HUES6 (cell line): Measurements from ENCODE around the gene CCNYL1.

Source experiments
- H3K27ac ChIP-seq: 2 replicates; pipeline ENCODE4 v1.7.0; 2013; ENCODE audit warnings: low read depth, mild to moderate bottlenecking, low read length, inconsistent platforms
- H3K27me3 ChIP-seq: 2 replicates; pipeline ENCODE4 v1.6.1; 2013; ENCODE audit warnings: low read length; ENCODE audit not compliant: control insufficient read depth, insufficient read depth
- H3K36me3 ChIP-seq: 2 replicates; pipeline ENCODE4 v1.6.1; 2013; ENCODE audit warnings: low read length; ENCODE audit not compliant: control insufficient read depth, insufficient read depth
- H3K4me1 ChIP-seq: 2 replicates; pipeline ENCODE4 v1.6.1; 2013; ENCODE audit warnings: low read length; ENCODE audit not compliant: control insufficient read depth, insufficient read depth
- H3K4me3 ChIP-seq: 2 replicates; pipeline ENCODE4 v1.5.1; 2013; ENCODE audit warnings: low read depth, low read length
- H3K9ac ChIP-seq: one replicate; pipeline ENCODE4 v1.6.1; 2013; ENCODE audit warnings: mild to moderate bottlenecking, low read length
- H3K9me3 ChIP-seq: 2 replicates; pipeline ENCODE4 v1.6.1; 2013; ENCODE audit warnings: low read depth, low read length; ENCODE audit not compliant: control insufficient read depth, insufficient read depth

CCNYL1 gene

GRCh38 chr2:207775473-207775872, 64.0 kb downstream of the CCNYL1 start:
- Histone ChIP-seq H3K9me3 (no peaks in the 10 kb centered on the region), H3K4me1 (peaks cover 34% of the 10 kb centered on the region), H3K27me3 (peaks cover 10% of the 10 kb centered on the region; the same call in 1 of the 2 replicates), H3K4me3 (no peak overlapping the region), H3K9ac (no peak overlapping the region), H3K36me3 (no peaks in the 10 kb centered on the region), H3K27ac (no peak overlapping the region)

DNA sequence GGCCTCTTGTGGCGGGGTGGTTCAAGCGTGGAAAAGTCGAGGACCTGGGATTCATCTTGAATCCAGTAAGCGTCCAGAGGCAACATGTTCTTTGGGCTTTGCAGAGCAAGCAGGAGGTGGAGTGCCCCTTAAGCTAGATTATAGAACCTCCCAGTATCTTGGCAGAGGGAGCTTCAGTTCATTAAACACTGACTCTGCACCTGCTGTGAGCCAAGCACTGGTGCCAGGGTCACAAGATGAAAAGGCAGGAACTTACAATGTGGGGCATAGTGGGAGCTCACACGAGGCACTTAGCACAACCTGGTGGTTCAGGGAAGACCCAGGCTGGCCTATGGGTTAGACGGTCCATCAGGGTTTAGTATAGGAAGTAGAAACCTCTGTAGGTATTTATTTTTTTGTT, 65.7 kb downstream of the CCNYL1 start:
- no peak overlapping the region for H3K27ac ChIP-seq
- H3K4me1 ChIP-seq, result peaks cover 22% of the 10 kb centered on the region
- H3K4me3 ChIP-seq, result no peak overlapping the region
- no peak overlapping the region for H3K9ac ChIP-seq
- H3K36me3 ChIP-seq, result no peaks in the 10 kb centered on the region
- no peaks in the 10 kb centered on the region for H3K9me3 ChIP-seq
- no peaks in the 10 kb centered on the region for H3K27me3 ChIP-seq

- no peak overlapping the region for H3K9ac ChIP-seq
- H3K36me3 ChIP-seq, result no peaks in the 10 kb centered on the region
- H3K4me3 ChIP-seq, result no peak overlapping the region
- H3K4me1 ChIP-seq, result peaks cover 17% of the 10 kb centered on the region
- no peaks in the 10 kb centered on the region for H3K9me3 ChIP-seq
- H3K27ac ChIP-seq, result no peak overlapping the region
- H3K27me3 ChIP-seq, result no peaks in the 10 kb centered on the region
These were observed 67.0 kb downstream of the CCNYL1 start for GRCh38 chr2:207778298-207778882.

DNA sequence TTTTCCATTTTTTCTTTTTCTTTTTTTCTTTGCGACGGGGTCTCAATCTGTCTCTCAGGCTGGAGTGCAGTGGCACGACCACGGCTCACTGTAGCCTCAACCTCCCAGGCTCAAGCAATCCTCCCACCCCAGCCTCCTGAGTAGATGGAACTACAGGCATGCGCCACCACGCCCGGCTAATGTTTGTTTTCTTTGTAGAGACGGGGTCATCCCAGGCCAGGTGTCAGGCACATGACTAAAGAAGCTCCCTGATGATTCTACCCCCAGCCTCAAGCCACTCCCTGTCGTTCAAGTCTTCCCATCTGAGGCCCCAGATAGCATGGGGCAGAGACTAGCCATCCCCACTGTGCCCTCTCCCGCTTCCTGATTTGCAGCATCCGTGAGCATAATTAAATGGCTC, 68.1 kb downstream of the CCNYL1 start:
- H3K27me3 ChIP-seq, result no peaks in the 10 kb centered on the region
- no peak overlapping the region for H3K9ac ChIP-seq
- peaks cover 17% of the 10 kb centered on the region for H3K4me1 ChIP-seq
- H3K4me3 ChIP-seq, result no peak overlapping the region
- no peaks in the 10 kb centered on the region for H3K9me3 ChIP-seq
- H3K27ac ChIP-seq, result no peak overlapping the region
- no peaks in the 10 kb centered on the region for H3K36me3 ChIP-seq

DNA sequence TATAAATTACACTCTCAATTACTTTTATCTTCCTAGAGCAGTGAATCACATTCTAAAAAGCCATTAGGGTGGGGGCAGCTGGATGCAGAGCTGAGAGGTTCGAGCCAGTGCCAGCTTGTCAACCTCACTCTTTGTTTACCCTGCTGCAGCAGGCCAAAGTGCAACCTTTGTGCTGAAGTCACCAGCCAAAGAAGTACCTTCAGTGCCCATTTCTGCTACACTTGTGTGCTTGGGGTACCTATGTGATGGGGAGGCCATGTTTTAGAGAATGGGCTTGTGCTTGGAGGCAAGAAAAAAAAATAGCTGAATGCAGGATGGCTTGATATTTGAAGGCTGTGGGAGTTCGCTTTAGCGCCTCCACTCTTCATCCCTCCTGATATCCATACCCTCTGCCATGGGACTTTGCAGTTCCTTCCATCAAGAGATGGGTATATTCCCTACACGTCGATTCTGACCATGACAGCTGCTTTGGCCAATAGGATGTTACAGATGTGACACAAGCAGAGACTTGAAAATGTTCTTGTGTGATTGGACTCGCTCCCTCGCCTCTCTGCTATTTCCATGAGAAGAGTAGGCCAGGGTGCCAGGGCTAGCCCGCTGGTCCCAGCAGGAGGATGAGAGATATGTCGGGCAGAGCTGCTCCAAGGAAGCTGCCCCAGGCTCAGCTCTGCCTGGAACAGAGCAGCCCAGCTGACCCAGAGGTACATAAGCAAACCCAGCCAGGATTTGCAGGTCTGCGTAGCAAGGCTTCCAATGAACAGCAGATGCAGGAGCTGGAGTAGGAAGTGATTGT, 71.0 kb downstream of the CCNYL1 start:
- Histone ChIP-seq H3K9me3 (no peaks in the 10 kb centered on the region), H3K36me3 (no peaks in the 10 kb centered on the region), H3K4me3 (no peak overlapping the region), H3K27me3 (no peaks in the 10 kb centered on the region), H3K4me1 (peaks cover 9% of the 10 kb centered on the region), H3K27ac (no peak overlapping the region), H3K9ac (no peak overlapping the region)

DNA sequence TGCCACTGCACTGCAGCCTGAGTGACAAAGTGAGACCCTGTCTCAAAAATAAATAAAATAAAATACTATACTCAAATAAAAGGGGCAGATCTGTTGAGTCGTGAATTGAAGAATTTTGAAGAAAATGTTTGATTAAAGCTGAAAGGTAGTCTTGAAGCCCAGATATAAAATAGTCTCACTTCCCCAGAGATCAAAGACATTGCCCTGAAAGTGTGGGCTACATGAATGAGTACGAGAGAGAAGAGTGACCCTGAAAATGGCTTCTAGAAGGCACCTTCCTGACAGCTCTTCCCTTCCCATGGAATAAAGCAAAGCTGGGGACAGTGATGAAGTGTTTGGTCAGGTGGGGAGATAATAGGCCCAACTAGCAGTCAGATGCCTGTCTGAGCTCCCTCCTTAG, 72.1 kb downstream of the CCNYL1 start:
- Histone ChIP-seq H3K4me1 (peaks cover 9% of the 10 kb centered on the region), H3K4me3 (no peak overlapping the region), H3K9me3 (no peaks in the 10 kb centered on the region), H3K9ac (no peak overlapping the region), H3K27me3 (no peaks in the 10 kb centered on the region), H3K36me3 (no peaks in the 10 kb centered on the region), H3K27ac (no peak overlapping the region)

DNA sequence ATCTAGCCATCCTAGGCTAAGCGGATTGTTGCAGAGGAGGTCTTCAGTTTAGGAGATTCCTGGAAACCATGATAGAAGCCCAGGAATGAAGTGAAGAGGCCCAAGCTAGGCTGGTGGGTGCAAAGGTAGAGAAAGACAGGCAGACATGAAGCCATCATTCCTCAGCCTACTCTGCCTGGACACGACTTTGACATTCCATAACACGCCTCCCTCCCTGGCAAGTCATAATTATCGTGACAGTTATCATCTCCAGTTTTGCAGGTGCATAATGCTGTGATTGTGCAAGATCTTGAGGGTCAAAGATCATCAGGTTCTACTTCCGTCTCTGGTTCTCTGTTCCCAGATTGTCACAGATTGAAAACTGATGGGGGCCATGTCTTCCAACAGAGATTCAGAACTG, 73.5 kb downstream of the CCNYL1 start:
- H3K9ac ChIP-seq, result no peak overlapping the region
- H3K27me3 ChIP-seq, result no peaks in the 10 kb centered on the region
- H3K27ac ChIP-seq, result no peak overlapping the region
- peaks cover 4% of the 10 kb centered on the region for H3K4me1 ChIP-seq
- H3K9me3 ChIP-seq, result no peaks in the 10 kb centered on the region
- H3K36me3 ChIP-seq, result no peaks in the 10 kb centered on the region
- H3K4me3 ChIP-seq, result no peak overlapping the region

- H3K27ac ChIP-seq, result no peak overlapping the region
- no peaks in the 10 kb centered on the region for H3K9me3 ChIP-seq
- no peaks in the 10 kb centered on the region for H3K36me3 ChIP-seq
- H3K4me3 ChIP-seq, result no peak overlapping the region
- H3K4me1 ChIP-seq, result peaks cover 14% of the 10 kb centered on the region
- no peaks in the 10 kb centered on the region for H3K27me3 ChIP-seq
- H3K9ac ChIP-seq, result no peak overlapping the region
These were observed 75.6 kb downstream of the CCNYL1 start for GRCh38 chr2:207787017-207787416.

DNA sequence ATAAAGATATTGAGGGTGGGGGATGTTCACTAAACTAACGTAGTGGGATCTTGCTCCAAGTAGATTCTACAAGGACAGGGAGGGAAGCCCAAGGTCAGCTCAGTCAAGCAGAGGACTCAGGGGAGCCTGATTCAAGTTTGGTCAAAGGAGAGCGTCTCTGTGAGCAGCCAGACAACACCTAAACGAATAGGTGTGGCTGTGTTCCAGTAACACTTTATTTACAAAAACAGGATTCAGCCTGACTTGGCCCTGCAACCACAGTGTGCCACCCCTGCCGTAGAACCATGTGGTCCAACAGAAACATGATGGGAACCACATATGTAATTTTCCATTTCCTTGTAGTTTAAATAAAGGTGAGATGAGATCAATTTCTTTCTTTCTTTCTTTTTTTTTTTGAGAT, 76.4 kb downstream of the CCNYL1 start:
- Histone ChIP-seq H3K4me1 (peaks cover 16% of the 10 kb centered on the region), H3K36me3 (no peaks in the 10 kb centered on the region), H3K4me3 (no peak overlapping the region), H3K9ac (no peak overlapping the region), H3K9me3 (no peaks in the 10 kb centered on the region), H3K27me3 (no peaks in the 10 kb centered on the region), H3K27ac (no peak overlapping the region)

DNA sequence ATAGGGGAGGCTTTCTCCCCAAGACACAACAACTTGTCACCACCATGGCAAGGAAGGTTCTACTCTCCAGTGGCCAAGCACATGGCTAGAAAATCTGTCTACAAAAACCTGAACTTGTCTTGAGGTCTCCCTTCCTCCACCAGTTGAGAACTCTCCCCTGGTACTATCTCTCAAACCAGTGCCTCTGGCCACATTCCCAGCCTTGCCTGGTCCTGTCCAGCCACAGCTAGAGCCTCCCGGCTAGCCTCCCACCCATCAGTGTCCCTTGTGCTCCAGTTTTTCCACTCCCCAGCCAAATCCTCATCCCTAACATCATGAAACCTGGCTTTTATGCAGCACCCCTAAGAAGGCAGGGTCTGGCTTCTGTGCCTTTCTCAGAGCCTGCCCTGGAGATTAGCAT, 79.5 kb downstream of the CCNYL1 start:
- H3K27me3 ChIP-seq, result no peaks in the 10 kb centered on the region
- H3K27ac ChIP-seq, result no peak overlapping the region
- H3K4me1 ChIP-seq, result peaks cover 16% of the 10 kb centered on the region
- no peaks in the 10 kb centered on the region for H3K9me3 ChIP-seq
- H3K4me3 ChIP-seq, result no peak overlapping the region
- no peaks in the 10 kb centered on the region for H3K36me3 ChIP-seq
- H3K9ac ChIP-seq, result no peak overlapping the region

DNA sequence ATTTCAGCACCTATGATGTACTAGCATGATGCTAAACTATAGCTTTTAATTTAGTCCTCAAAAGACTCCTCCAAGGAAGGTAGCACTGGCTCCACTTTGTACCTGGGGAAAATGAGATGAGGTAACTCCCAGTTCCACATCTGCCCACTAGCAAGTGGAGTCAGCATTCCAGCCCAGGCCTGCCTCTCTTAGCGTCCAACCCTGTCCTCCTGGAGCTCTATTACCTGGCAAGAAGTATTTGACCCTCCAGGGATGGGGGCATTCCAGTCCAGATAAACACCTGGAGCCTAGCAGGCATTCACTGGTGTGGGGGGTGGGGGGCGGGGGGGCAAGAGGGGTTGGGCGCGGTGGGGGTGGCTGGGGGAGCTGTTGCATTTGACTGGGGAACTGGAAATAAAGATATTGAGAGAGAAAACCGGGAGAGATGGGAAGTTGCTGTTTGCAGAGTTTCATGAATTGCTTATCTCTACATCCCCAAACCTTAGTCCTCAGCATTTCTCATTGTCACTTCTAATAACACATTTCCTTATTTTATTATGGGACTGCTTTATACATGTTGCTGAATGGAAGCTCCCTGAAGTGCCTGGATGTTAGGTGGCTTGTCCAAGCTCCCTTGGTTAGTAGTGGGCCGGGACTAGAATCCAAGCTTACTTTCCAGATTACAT, 80.3 kb downstream of the CCNYL1 start:
- Histone ChIP-seq H3K4me3 (no peak overlapping the region), H3K4me1 (peaks cover 21% of the 10 kb centered on the region), H3K27ac (no peak overlapping the region)

More for the DNA sequence above, 80.3 kb downstream of the CCNYL1 start:
- Histone ChIP-seq H3K27me3 (no peaks in the 10 kb centered on the region), H3K9me3 (no peaks in the 10 kb centered on the region), H3K9ac (no peak overlapping the region), H3K36me3 (no peaks in the 10 kb centered on the region)
